RWPE2 (cell line): ENCODE data around the gene FRMD3.

Experiments used
- ATAC-seq: fragments of 200-7000 bp; cut with Tn5 transposase; 3 replicates; pipeline ENCODE4 v1.9.1; 2021; ENCODE audit warnings: low read depth
- DNase-seq: peaks from one replicate; pipeline ENCODE4 v3.0.0-alpha.2; 2020; ENCODE audit warnings: low spot score
- H3K27ac ChIP-seq: fragments of 450-650 bp; 2 replicates; pipeline ENCODE4 v1.5.1; 2017; ENCODE audit warnings: mild to moderate bottlenecking; ENCODE audit not compliant: poor library complexity, severe bottlenecking
- H3K27me3 ChIP-seq: fragments of 250-450 bp; sonication (Bioruptor Pico); 2 replicates; pipeline ENCODE4 v1.5.1; 2021; ENCODE audit warnings: mild to moderate bottlenecking, moderate library complexity; ENCODE audit not compliant: insufficient read depth, poor library complexity, severe bottlenecking
- H3K36me3 ChIP-seq: fragments of 250-450 bp; sonication (Bioruptor Pico); 2 replicates; pipeline ENCODE4 v1.5.1; 2020; ENCODE audit warnings: low read depth, mild to moderate bottlenecking, moderate library complexity
- H3K4me1 ChIP-seq: fragments of 250-450 bp; sonication (Bioruptor Pico); 2 replicates; pipeline ENCODE4 v1.5.1; 2021; ENCODE audit warnings: mild to moderate bottlenecking, moderate library complexity; ENCODE audit not compliant: insufficient read depth, poor library complexity, severe bottlenecking
- H3K4me3 ChIP-seq: fragments of 250-450 bp; sonication (Bioruptor Pico); 2 replicates; pipeline ENCODE4 v1.5.1; 2021; ENCODE audit warnings: mild to moderate bottlenecking, moderate library complexity; ENCODE audit not compliant: severe bottlenecking
- H3K9me3 ChIP-seq: fragments of 250-450 bp; sonication (Bioruptor Pico); 2 replicates; pipeline ENCODE4 v1.5.1; 2021; ENCODE audit warnings: mild to moderate bottlenecking, moderate library complexity; ENCODE audit not compliant: severe bottlenecking
- CTCF ChIP-seq: fragments of 450-650 bp; IDR thresholded peaks from one replicate; pipeline ENCODE4 v1.5.1; 2017; ENCODE audit warnings: mild to moderate bottlenecking, moderate library complexity; ENCODE audit not compliant: poor library complexity, severe bottlenecking

The FRMD3 gene

GRCh38 chr9:83396813-83397212 lies 141.4 kb downstream of the FRMD3 start:
- no peak for TF ChIP-seq CTCF
- Histone ChIP-seq H3K4me3 (no peak overlapping the region), H3K36me3 (no peaks in the 10 kb centered on the region), H3K4me1 (no peaks in the 10 kb centered on the region), H3K27me3 (no peaks in the 10 kb centered on the region), H3K27ac (no peak overlapping the region), H3K9me3 (no peaks in the 10 kb centered on the region)
- ATAC-seq (no peak), DNase-seq (no peak)

- no peaks in the 10 kb centered on the region for H3K36me3 ChIP-seq
- no peaks in the 10 kb centered on the region for H3K9me3 ChIP-seq
- ATAC-seq: no peak
- no peak overlapping the region for H3K4me3 ChIP-seq
- no peaks in the 10 kb centered on the region for H3K27me3 ChIP-seq
- no peak for DNase-seq
- H3K27ac ChIP-seq: no peak overlapping the region
- TF ChIP-seq CTCF: no peak
- H3K4me1 ChIP-seq: no peaks in the 10 kb centered on the region
Observed at GRCh38 chr9:83396342-83396741, 141.9 kb downstream of the FRMD3 start.

GRCh38 chr9:83392228-83392627 lies 146.0 kb downstream of the FRMD3 start:
- Histone ChIP-seq H3K4me1 (no peaks in the 10 kb centered on the region), H3K27me3 (no peaks in the 10 kb centered on the region), H3K9me3 (no peaks in the 10 kb centered on the region), H3K27ac (no peak overlapping the region), H3K4me3 (no peak overlapping the region), H3K36me3 (no peaks in the 10 kb centered on the region)
- DNase-seq (no peak), ATAC-seq (no peak)
- no peak for TF ChIP-seq CTCF

- ATAC-seq (no peak), DNase-seq (no peak)
- no peaks in the 10 kb centered on the region for H3K9me3 ChIP-seq
- no peaks in the 10 kb centered on the region for H3K4me1 ChIP-seq
- H3K36me3 ChIP-seq: no peaks in the 10 kb centered on the region
- no peak for TF ChIP-seq CTCF
- H3K4me3 ChIP-seq: no peak overlapping the region
- H3K27me3 ChIP-seq: no peaks in the 10 kb centered on the region
- H3K27ac ChIP-seq: no peak overlapping the region
Observed at GRCh38 chr9:83388346-83388745, 149.9 kb downstream of the FRMD3 start.

GRCh38 chr9:83387401-83388185 lies 150.6 kb downstream of the FRMD3 start:
- ATAC-seq (no peak), DNase-seq (no peak)
- Histone ChIP-seq H3K4me1 (no peaks in the 10 kb centered on the region), H3K4me3 (no peak overlapping the region), H3K36me3 (no peaks in the 10 kb centered on the region), H3K9me3 (no peaks in the 10 kb centered on the region), H3K27me3 (no peaks in the 10 kb centered on the region), H3K27ac (no peak overlapping the region)
- no peak for TF ChIP-seq CTCF
